ENCODE results near the gene PNPLA6. TPM values are rescaled to one million over a fixed set of nuclear protein-coding genes. Genes with fewer than 3 reads are reported as not detected.

The PNPLA6 gene
- total and polyA plus RNA-seq, 4 donors: 41.8 to 267 (median 122) TPM

DNA sequence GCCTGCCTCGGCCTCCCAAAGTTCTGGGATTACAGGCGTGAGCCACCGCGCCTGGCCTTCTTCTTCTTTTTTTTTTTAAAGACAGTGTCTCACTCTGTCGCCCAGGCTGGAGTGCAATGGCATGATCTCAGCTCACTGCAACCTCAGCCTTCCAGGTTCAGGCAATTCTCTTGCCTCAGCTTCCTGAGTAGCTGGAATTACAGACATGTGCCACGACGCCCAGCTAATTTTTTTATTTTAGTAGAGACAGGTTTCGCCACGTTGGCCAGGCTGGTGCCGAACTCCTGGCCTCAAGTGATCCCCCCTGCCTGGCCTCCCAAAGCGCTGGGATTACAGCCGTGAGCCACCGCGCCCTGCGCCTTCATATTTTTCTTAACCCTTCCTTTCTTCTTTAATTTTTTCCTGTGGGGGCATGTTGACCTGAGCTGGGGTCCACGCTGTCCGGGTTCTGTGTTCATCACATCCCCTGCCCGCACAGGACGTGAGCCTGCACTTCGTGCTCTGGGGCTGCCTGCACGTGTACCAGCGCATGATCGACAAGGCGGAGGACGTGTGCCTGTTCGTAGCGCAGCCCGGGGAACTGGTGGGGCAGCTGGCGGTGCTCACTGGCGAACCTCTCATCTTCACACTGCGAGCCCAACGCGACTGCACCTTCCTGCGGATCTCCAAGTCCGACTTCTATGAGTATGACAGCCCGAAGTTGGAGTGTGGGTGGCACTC, 14.1 kb downstream of the PNPLA6 start:
- no peak overlapping the region for H3K27ac ChIP-seq (ENCODE audit: low read depth in 1 of 2, low read length in 1 of 2)
- no peak overlapping the region for H3K9ac ChIP-seq (ENCODE audit: insufficient read depth in 1 of 2, low read length in 2 of 2)
- DNase-seq: no peak
- H3K4me3 ChIP-seq: no peak overlapping the region
- 91 to 92% methylated on average over 36 of the region's 36 CpGs for WGBS, 2 donors
- TF ChIP-seq, protein P1, sequence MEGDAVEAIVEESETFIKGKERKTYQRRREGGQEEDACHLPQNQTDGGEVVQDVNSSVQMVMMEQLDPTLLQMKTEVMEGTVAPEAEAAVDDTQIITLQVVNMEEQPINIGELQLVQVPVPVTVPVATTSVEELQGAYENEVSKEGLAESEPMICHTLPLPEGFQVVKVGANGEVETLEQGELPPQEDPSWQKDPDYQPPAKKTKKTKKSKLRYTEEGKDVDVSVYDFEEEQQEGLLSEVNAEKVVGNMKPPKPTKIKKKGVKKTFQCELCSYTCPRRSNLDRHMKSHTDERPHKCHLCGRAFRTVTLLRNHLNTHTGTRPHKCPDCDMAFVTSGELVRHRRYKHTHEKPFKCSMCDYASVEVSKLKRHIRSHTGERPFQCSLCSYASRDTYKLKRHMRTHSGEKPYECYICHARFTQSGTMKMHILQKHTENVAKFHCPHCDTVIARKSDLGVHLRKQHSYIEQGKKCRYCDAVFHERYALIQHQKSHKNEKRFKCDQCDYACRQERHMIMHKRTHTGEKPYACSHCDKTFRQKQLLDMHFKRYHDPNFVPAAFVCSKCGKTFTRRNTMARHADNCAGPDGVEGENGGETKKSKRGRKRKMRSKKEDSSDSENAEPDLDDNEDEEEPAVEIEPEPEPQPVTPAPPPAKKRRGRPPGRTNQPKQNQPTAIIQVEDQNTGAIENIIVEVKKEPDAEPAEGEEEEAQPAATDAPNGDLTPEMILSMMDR (IDR thresholded peaks at IDR 0.05; ENCODE audit: control extremely low read depth, extremely low read depth): no peak
- no peak for ATAC-seq (ENCODE audit: insufficient read depth, low FRiP score)
- H3K4me1 ChIP-seq (ENCODE audit: control insufficient read depth in 5 of 5, insufficient read depth in 5 of 5, low read length in 5 of 5): peaks cover 0 to 2% (median 0%) of the 10 kb centered on the region in 5 donors
- H3K36me3 ChIP-seq (ENCODE audit: control insufficient read depth in 4 of 4, insufficient read depth in 4 of 4, low read length in 4 of 4): peaks cover 2 to 35% (median 16%) of the 10 kb centered on the region in 4 donors
- no peaks in the 10 kb centered on the region for H3K9me3 ChIP-seq (ENCODE audit: control insufficient read depth in 4 of 4, insufficient read depth in 3 of 4, low read length in 3 of 4)
- H3K27me3 ChIP-seq (ENCODE audit: control insufficient read depth in 3 of 3, insufficient read depth in 3 of 3, low read length in 2 of 3): no peaks in the 10 kb centered on the region

DNA sequence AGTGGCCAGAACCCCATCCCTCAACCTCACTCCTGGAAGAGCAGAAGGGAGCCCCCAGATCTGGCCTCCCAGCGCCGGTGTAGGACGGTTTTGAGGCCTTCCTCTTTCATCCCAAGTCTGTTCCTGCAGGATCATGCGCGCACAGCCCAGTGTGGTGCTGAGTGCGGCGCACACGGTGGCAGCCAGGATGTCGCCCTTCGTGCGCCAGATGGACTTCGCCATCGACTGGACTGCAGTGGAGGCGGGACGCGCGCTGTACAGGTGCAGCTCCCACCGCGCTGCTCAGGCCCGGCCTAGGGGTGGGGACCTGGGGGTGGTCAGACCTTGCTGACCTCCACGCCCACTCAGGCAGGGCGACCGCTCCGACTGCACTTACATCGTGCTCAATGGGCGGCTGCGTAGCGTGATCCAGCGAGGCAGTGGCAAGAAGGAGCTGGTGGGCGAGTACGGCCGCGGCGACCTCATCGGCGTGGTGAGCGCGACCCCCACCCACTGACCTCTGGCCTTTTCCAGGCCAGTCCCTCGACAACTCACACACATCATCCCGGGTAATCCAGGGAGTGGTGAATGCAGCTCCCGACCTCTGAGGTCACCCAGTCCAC, 14.8 kb downstream of the PNPLA6 start:
- WGBS, 2 donors: 95% methylated on average over 41 of the region's 41 CpGs
- H3K9me3 ChIP-seq (ENCODE audit: control insufficient read depth in 4 of 4, insufficient read depth in 3 of 4, low read length in 3 of 4): no peaks in the 10 kb centered on the region
- no peaks in the 10 kb centered on the region for H3K27me3 ChIP-seq (ENCODE audit: control insufficient read depth in 3 of 3, insufficient read depth in 3 of 3, low read length in 2 of 3)
- TF ChIP-seq, protein P1 (IDR thresholded peaks at IDR 0.05; ENCODE audit: control extremely low read depth, extremely low read depth): no peak
- no peak overlapping the region for H3K9ac ChIP-seq (ENCODE audit: insufficient read depth in 1 of 2, low read length in 2 of 2)
- H3K4me3 ChIP-seq: no peak overlapping the region
- DNase-seq (no peak), ATAC-seq (ENCODE audit: insufficient read depth, low FRiP score) (no peak)
- H3K27ac ChIP-seq (ENCODE audit: low read depth in 1 of 2, low read length in 1 of 2): no peak overlapping the region
- peaks cover 2 to 38% (median 16%) of the 10 kb centered on the region in 4 donors for H3K36me3 ChIP-seq (ENCODE audit: control insufficient read depth in 4 of 4, insufficient read depth in 4 of 4, low read length in 4 of 4)
- H3K4me1 ChIP-seq (ENCODE audit: control insufficient read depth in 5 of 5, insufficient read depth in 5 of 5, low read length in 5 of 5): peaks cover 0 to 2% (median 0%) of the 10 kb centered on the region in 5 donors

DNA sequence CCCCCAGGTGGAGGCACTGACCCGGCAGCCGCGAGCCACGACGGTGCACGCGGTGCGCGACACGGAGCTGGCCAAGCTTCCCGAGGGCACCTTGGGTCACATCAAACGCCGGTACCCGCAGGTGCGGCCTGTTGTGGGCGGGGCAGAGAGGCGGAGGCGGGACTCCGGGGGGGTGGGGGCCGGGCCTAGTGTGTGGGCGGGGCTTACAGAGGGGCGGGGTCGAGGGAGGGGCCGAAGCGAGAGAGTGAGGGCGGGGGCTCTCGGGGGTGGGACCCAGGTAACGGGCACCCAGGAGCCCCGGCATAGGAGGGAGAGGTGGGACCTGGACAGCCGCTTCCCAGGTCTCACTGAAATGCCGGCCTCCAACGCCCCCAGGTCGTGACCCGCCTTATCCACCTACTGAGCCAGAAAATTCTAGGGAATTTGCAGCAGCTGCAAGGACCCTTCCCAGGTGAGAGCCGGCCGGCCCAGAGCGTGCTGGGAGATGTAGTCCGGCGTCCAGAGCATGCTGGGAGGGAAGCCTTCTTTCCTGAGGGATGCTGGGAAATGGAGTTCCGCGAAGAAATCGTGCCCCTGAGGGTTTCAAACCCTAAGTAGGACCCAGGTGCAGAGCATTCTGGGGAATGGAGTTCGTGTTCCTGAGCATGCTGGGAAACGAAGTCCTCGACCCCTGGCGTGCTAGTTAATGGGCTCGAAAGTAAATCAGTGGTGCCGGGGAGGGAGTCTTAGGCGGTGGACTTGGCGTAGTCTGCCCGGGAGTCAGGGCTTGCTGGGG, 15.7 kb downstream of the PNPLA6 start:
- no peak overlapping the region for H3K9ac ChIP-seq (ENCODE audit: insufficient read depth in 1 of 2, low read length in 2 of 2)
- DNase-seq (peak; percentile 86 to 92 (median 89)), ATAC-seq (ENCODE audit: insufficient read depth, low FRiP score) (peak; percentile 73)
- peaks cover 0 to 2% (median 0%) of the 10 kb centered on the region in 5 donors for H3K4me1 ChIP-seq (ENCODE audit: control insufficient read depth in 5 of 5, insufficient read depth in 5 of 5, low read length in 5 of 5)
- H3K27ac ChIP-seq (ENCODE audit: low read depth in 1 of 2, low read length in 1 of 2): no peak overlapping the region
- H3K4me3 ChIP-seq: no peak overlapping the region
- no peaks in the 10 kb centered on the region for H3K9me3 ChIP-seq (ENCODE audit: control insufficient read depth in 4 of 4, insufficient read depth in 3 of 4, low read length in 3 of 4)
- TF ChIP-seq, protein P1 (IDR thresholded peaks at IDR 0.05; ENCODE audit: control extremely low read depth, extremely low read depth): no peak
- H3K27me3 ChIP-seq (ENCODE audit: control insufficient read depth in 3 of 3, insufficient read depth in 3 of 3, low read length in 2 of 3): no peaks in the 10 kb centered on the region
- H3K36me3 ChIP-seq (ENCODE audit: control insufficient read depth in 4 of 4, insufficient read depth in 4 of 4, low read length in 4 of 4): peaks cover 2 to 42% (median 15%) of the 10 kb centered on the region in 4 donors
- WGBS, 2 donors: 44 to 49% methylated on average over 42 to 51 of the region's 51 CpGs
